H1 (cell line): ENCODE data around the gene ETV5. TPM values are rescaled to one million over a fixed set of nuclear protein-coding genes. Genes with fewer than 3 reads are reported as not detected.

ENCODE experiments used
- CTCF ChIA-PET: fragments of 300-600 bp; sonication (Branson Sonifier 250); formaldehyde crosslinking; loops from one replicate; lab custom pipeline; 2021; ENCODE audit not compliant: partially characterized antibody; lab: Charles Lee
- POLR2A ChIA-PET: fragments of 300-600 bp; sonication (Branson Sonifier 250); formaldehyde crosslinking; loops from one replicate; lab custom pipeline; 2021; ENCODE audit warnings: inconsistent platforms; ENCODE audit not compliant: partially characterized antibody; lab: Charles Lee
- DNase-seq, 2 experiments: peaks; one replicate each; pipeline versions ENCODE4 v3.0.0 to v3.0.0-alpha.2; 2010 to 2022; ENCODE audit warnings: low spot score in 2 of 2, low read depth in 1 of 2, mixed read lengths in 1 of 2
- FAIRE-seq: peaks from 2 replicates; lab custom pipeline; 2011; peaks lifted over from hg19 to GRCh38; lab: Jason Lieb, UNC
- H2AFZ ChIP-seq: 2 replicates; pipeline ENCODE4 v1.8.1; 2012; ENCODE audit warnings: low read length, inconsistent platforms
- H2AK5ac ChIP-seq: 2 replicates; pipeline ENCODE4 v1.6.1; 2013; ENCODE audit warnings: low read depth, low read length
- H2BK120ac ChIP-seq: replicated peaks from 2 replicates; pipeline ENCODE3; 2013; ENCODE audit warnings: low read depth, low read length, inconsistent platforms
- H2BK12ac ChIP-seq: 2 replicates; pipeline ENCODE4 v1.6.1; 2013; ENCODE audit warnings: low read depth, low read length
- H2BK15ac ChIP-seq: 2 replicates; pipeline ENCODE4 v1.6.1; 2013; ENCODE audit warnings: low read length
- H2BK20ac ChIP-seq: 2 replicates; pipeline ENCODE4 v1.6.1; 2013; ENCODE audit warnings: low read length
- H2BK5ac ChIP-seq: 2 replicates; pipeline ENCODE4 v1.6.1; 2013; ENCODE audit warnings: low read depth, low read length
- H3K14ac ChIP-seq: 2 replicates; pipeline ENCODE4 v1.6.1; 2013; ENCODE audit warnings: inconsistent platforms; ENCODE audit not compliant: insufficient read length
- H3K18ac ChIP-seq: 2 replicates; pipeline ENCODE4 v1.6.1; 2013; ENCODE audit warnings: low read length; ENCODE audit errors: extremely low read depth
- H3K23ac ChIP-seq: 2 replicates; pipeline ENCODE4 v1.6.1; 2013; ENCODE audit warnings: inconsistent platforms; ENCODE audit not compliant: insufficient read length
- H3K23me2 ChIP-seq: 2 replicates; pipeline ENCODE4 v1.6.1; 2013; ENCODE audit warnings: low read depth, low read length
- H3K27ac ChIP-seq: 2 replicates; pipeline ENCODE4 v1.6.1; 2011; ENCODE audit warnings: low read depth, low read length, inconsistent platforms
- H3K27me3 ChIP-seq, 4 experiments: replicated peaks in 1 of 4; 1 replicate in 1 of 4; 2 replicates in 3 of 4; pipeline versions ENCODE4 v1.6.1 to v1.8.1; 2011 to 2013; ENCODE audit warnings: low read length in 3 of 4, mild to moderate bottlenecking in 3 of 4, inconsistent platforms in 2 of 4, mixed read lengths in 2 of 4, moderate library complexity in 1 of 4; ENCODE audit not compliant: control insufficient read depth in 3 of 4, insufficient read depth in 3 of 4; ENCODE audit errors: extremely low read depth in 1 of 4
- H3K36me3 ChIP-seq, 4 experiments: 2 replicates each; pipeline versions ENCODE4 v1.6.1 to v1.8.1; 2011 to 2013; ENCODE audit warnings: mild to moderate bottlenecking in 4 of 4, low read length in 3 of 4, moderate library complexity in 2 of 4, control low read depth in 1 of 4, inconsistent platforms in 1 of 4; ENCODE audit not compliant: insufficient read depth in 4 of 4, control insufficient read depth in 2 of 4
- H3K4ac ChIP-seq: replicated peaks from 2 replicates; pipeline ENCODE3; 2013; ENCODE audit warnings: low read length, low read depth, mixed read lengths, inconsistent platforms; ENCODE audit not compliant: insufficient read length
- H3K4me1 ChIP-seq, 4 experiments: replicated peaks in 1 of 4; 1 replicate in 1 of 4; 2 replicates in 3 of 4; pipeline versions ENCODE4 v1.6.1 to v1.8.1; 2011 to 2013; ENCODE audit warnings: low read length in 3 of 4, inconsistent platforms in 2 of 4, mixed read lengths in 1 of 4; ENCODE audit not compliant: insufficient read depth in 4 of 4, control insufficient read depth in 3 of 4
- H3K4me2 ChIP-seq, 2 experiments: 2 replicates each; pipeline versions ENCODE4 v1.6.1 to v1.8.1; 2011 to 2013; ENCODE audit warnings: low read depth in 2 of 2, low read length in 2 of 2, control low read depth in 1 of 2, inconsistent platforms in 1 of 2, mild to moderate bottlenecking in 1 of 2; ENCODE audit not compliant: insufficient read depth in 1 of 2
- H3K4me3 ChIP-seq, 4 experiments: fragments of 200-600, 300-600 bp in 1 of 4; sonication (generic), shearing (Covaris generic), sonication (Bioruptor Twin) in 1 of 4; 2 replicates each; pipeline versions ENCODE4 v1.5.1 to v1.8.1; 2011 to 2016; ENCODE audit warnings: low read length in 4 of 4, low read depth in 3 of 4, control low read depth in 2 of 4, inconsistent platforms in 2 of 4, mild to moderate bottlenecking in 2 of 4, mixed read lengths in 1 of 4, moderate library complexity in 1 of 4; ENCODE audit not compliant: insufficient read depth in 2 of 4; ENCODE audit errors: extremely low read depth in 1 of 4
- H3K56ac ChIP-seq: replicated peaks from 2 replicates; pipeline ENCODE3; 2013; ENCODE audit warnings: low read depth, mild to moderate bottlenecking, mixed read lengths, low read length, inconsistent platforms; ENCODE audit not compliant: insufficient read length
- H3K79me1 ChIP-seq: 2 replicates; pipeline ENCODE4 v1.6.1; 2013; ENCODE audit warnings: low read depth, low read length, control low read depth
- H3K79me2 ChIP-seq, 2 experiments: 2 replicates each; pipeline versions ENCODE4 v1.6.1 to v1.8.1; 2012 to 2013; ENCODE audit warnings: low read length in 2 of 2, mild to moderate bottlenecking in 2 of 2, inconsistent platforms in 1 of 2; ENCODE audit not compliant: insufficient read depth in 2 of 2, control insufficient read depth in 1 of 2
- H3K9ac ChIP-seq, 4 experiments: replicated peaks in 1 of 4; 1 replicate in 1 of 4; 2 replicates in 3 of 4; pipeline versions ENCODE4 v1.6.1 to v1.8.1; 2011 to 2013; ENCODE audit warnings: low read depth in 3 of 4, low read length in 3 of 4, control low read depth in 2 of 4, mild to moderate bottlenecking in 2 of 4, moderate library complexity in 2 of 4, inconsistent platforms in 1 of 4; ENCODE audit errors: extremely low read depth in 1 of 4
- H3K9me3 ChIP-seq, 2 experiments: 2 replicates each; pipeline versions ENCODE4 v1.6.1 to v1.8.1; 2012 to 2013; ENCODE audit warnings: mild to moderate bottlenecking in 2 of 2, moderate library complexity in 2 of 2, control low read depth in 1 of 2, inconsistent platforms in 1 of 2, low read depth in 1 of 2, low read length in 1 of 2, mixed read lengths in 1 of 2; ENCODE audit not compliant: insufficient read depth in 2 of 2
- H4K20me1 ChIP-seq, 2 experiments: replicated peaks in 1 of 2; 2 replicates each; pipeline versions ENCODE3 to v1.8.1; 2011 to 2013; ENCODE audit warnings: inconsistent platforms in 2 of 2, low read length in 2 of 2, mild to moderate bottlenecking in 1 of 2; ENCODE audit not compliant: insufficient read depth in 2 of 2, control insufficient read depth in 1 of 2
- H4K5ac ChIP-seq: 2 replicates; pipeline ENCODE4 v1.6.1; 2013; ENCODE audit warnings: low read length, low read depth, mixed read lengths, inconsistent platforms; ENCODE audit not compliant: insufficient read length
- H4K8ac ChIP-seq: 2 replicates; pipeline ENCODE4 v1.8.0; 2013; ENCODE audit warnings: mild to moderate bottlenecking, moderate library complexity, low read length, inconsistent platforms; ENCODE audit not compliant: insufficient read depth; ENCODE audit errors: extremely low read depth
- H4K91ac ChIP-seq: replicated peaks from 2 replicates; pipeline ENCODE3; 2013; ENCODE audit warnings: low read length, mixed read lengths, inconsistent platforms; ENCODE audit not compliant: insufficient read length
- JUND ChIP-seq: IDR thresholded peaks from 2 replicates; pipeline ENCODE4 v1.6.1; 2011; ENCODE audit warnings: mild to moderate bottlenecking, improper control_type of control experiment, low read length
- RAD21 ChIP-seq, 2 experiments: IDR thresholded peaks in 1 of 2; conservative IDR thresholded peaks in 1 of 2; 2 replicates each; pipeline ENCODE4 v1.6.1; 2011; ENCODE audit warnings: low read depth in 2 of 2, low read length in 2 of 2, improper control_type of control experiment in 1 of 2, inconsistent platforms in 1 of 2, mild to moderate bottlenecking in 1 of 2, moderate library complexity in 1 of 2
- TCF12 ChIP-seq: IDR thresholded peaks from 2 replicates; pipeline ENCODE4 v1.6.1; 2011; ENCODE audit warnings: low read depth, mild to moderate bottlenecking, low read length
- WGBS, 2 experiments: shearing (Covaris generic) in 1 of 2; methylation state at CpG; one replicate each; pipeline versions ENCODE4 v1.1.6 to v1.1.7; 2013 to 2015; ENCODE audit warnings: low lambda C conversion rate in 2 of 2, mixed read lengths in 2 of 2, inconsistent platforms in 1 of 2, low coverage in 1 of 2, missing lambda C conversion rate in 1 of 2; ENCODE audit not compliant: insufficient replicate concordance in 2 of 2, insufficient coverage in 1 of 2, insufficient read length in 1 of 2; ENCODE audit errors: extremely low coverage in 1 of 2, missing lambda C conversion rate in 1 of 2; 5-methylcytosine and 5-hydroxymethylcytosine counted together
- polyA plus RNA-seq, 7 experiments: library from polyadenylated mRNA; depleted of rRNA in 3 of 7; stranded (reverse) in 5 of 7; unstranded in 2 of 7; fragments of >200 nt in 5 of 7; fragments of 200-250 nt in 2 of 7; gene quantifications; 1 replicate in 5 of 7; 2 replicates in 1 of 7; 4 replicates in 1 of 7; pipeline versions ENCODE4 v1.2.1 to v1.2.3, GENCODE V29; 2011 to 2013; ENCODE audit warnings: missing spikeins in 2 of 7, mixed read lengths in 2 of 7
- total RNA-seq: library from RNA; stranded (reverse); fragmentation: NEBNext Ultra II Directional; extraction: Animal tissue kit (Norgen Biotek cat#: 25700); gene quantifications from 2 replicates; pipeline ENCODE4 v1.2.1, GENCODE V29; 2021
- TF ChIP-seq, protein P1 (sequence below): IDR thresholded peaks from 2 replicates; pipeline ENCODE4 v1.6.1; 2012; ENCODE audit warnings: inconsistent platforms
- TF ChIP-seq, protein P2 (sequence below), 3 experiments: IDR thresholded peaks; 1 replicate in 2 of 3; 2 replicates in 1 of 3; pipeline versions ENCODE4 v1.5.1 to v1.6.1; 2011; ENCODE audit warnings: low read length in 3 of 3, mild to moderate bottlenecking in 3 of 3, inconsistent platforms in 2 of 3, low read depth in 1 of 3, moderate library complexity in 1 of 3; ENCODE audit not compliant: insufficient read depth in 1 of 3; ENCODE audit errors: control extremely low read depth in 1 of 3

Gene ETV5
- total and polyA plus RNA-seq, 2 of the 8 experiments (the other 6 are each of a cell fraction or from before 2014, with no cell fraction given): 13.1 to 36.9 TPM

DNA sequence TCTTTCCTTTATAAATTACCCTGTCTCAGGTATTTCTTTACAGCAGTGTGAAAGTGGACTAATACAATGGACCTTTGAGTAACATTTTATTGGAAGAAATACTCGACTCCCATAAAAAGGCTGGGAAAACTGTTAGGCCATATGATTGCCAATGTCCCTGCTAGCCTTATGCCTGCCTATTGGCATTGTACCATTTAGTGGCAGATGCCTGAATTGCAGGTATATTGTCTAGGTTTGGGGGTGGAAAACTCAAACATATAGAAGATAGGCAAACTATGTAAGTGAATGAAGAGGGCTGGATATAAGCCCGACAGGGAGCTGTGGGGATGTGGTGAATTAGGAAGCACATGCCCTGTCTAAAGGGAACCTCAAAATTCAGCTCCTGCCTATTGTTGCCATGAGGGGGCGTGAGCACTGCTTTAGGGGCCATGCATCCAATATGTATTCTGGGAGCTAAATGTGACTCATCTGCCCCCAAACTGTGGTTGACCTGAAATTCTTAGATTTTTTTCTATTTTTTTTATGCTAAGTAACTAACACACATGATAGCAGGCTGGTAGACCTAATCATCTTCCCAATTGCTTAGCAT is 105.9 kb downstream of the ETV5 start:
- POLR2A ChIA-PET: interaction anchor here (0.6 to 0.7 kb wide), 2 partner anchors 91 to 110 kb away, joined by 3 read pairs; no protein-coding TSS in a partner anchor
- peaks cover 0 to 2% (median 0%) of the 10 kb centered on the region in 4 experiments; a peak in 1 of 7 replicates for H3K27me3 ChIP-seq
- H2BK120ac ChIP-seq: no peak overlapping the region
- no peak overlapping the region for H2BK5ac ChIP-seq
- FAIRE-seq (peak; percentile 24), DNase-seq (peak; percentile 10 to 53)
- no peaks in the 10 kb centered on the region for H3K79me1 ChIP-seq
- no peak overlapping the region for H3K23ac ChIP-seq
- no peak overlapping the region for H2AK5ac ChIP-seq
- H4K8ac ChIP-seq: no peak overlapping the region
- no peak overlapping the region for H3K18ac ChIP-seq
- H3K4me1 ChIP-seq: no peaks in the 10 kb centered on the region
- H3K36me3 ChIP-seq: no peaks in the 10 kb centered on the region
- no peak overlapping the region for H3K4me3 ChIP-seq
- no peak overlapping the region for H3K9ac ChIP-seq
- no peak overlapping the region for H3K56ac ChIP-seq
- H3K4ac ChIP-seq: no peak overlapping the region
- no peak overlapping the region for H3K14ac ChIP-seq
- H4K5ac ChIP-seq: no peak overlapping the region
- CTCF ChIA-PET: interaction anchor here (0.5 to 2.1 kb wide), 39 partner anchors 8 to 1094 kb away, joined by 3 to 26 read pairs (median 4); no protein-coding TSS in a partner anchor
- no peak overlapping the region for H2BK15ac ChIP-seq
- H3K79me2 ChIP-seq: no peaks in the 10 kb centered on the region
- H2BK12ac ChIP-seq: no peak overlapping the region
- no peak overlapping the region for H4K91ac ChIP-seq
- H3K23me2 ChIP-seq: no peaks in the 10 kb centered on the region
- H3K9me3 ChIP-seq: no peaks in the 10 kb centered on the region
- TF ChIP-seq, protein P1, sequence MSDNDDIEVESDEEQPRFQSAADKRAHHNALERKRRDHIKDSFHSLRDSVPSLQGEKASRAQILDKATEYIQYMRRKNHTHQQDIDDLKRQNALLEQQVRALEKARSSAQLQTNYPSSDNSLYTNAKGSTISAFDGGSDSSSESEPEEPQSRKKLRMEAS: 0 out of 2 replicates have a peak, but pooled peaks have one; percentile 15
- peak; percentile 70 to 73 for TF ChIP-seq RAD21 (IDR thresholded peaks at IDR 0.05 in 1 of 2, conservative IDR thresholded peaks at IDR 0.05 in 1 of 2; ENCODE audit: low read depth in 2 of 2, low read length in 2 of 2)
- TF ChIP-seq, protein P2, sequence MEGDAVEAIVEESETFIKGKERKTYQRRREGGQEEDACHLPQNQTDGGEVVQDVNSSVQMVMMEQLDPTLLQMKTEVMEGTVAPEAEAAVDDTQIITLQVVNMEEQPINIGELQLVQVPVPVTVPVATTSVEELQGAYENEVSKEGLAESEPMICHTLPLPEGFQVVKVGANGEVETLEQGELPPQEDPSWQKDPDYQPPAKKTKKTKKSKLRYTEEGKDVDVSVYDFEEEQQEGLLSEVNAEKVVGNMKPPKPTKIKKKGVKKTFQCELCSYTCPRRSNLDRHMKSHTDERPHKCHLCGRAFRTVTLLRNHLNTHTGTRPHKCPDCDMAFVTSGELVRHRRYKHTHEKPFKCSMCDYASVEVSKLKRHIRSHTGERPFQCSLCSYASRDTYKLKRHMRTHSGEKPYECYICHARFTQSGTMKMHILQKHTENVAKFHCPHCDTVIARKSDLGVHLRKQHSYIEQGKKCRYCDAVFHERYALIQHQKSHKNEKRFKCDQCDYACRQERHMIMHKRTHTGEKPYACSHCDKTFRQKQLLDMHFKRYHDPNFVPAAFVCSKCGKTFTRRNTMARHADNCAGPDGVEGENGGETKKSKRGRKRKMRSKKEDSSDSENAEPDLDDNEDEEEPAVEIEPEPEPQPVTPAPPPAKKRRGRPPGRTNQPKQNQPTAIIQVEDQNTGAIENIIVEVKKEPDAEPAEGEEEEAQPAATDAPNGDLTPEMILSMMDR (IDR thresholded peaks at IDR 0.05; ENCODE audit: control extremely low read depth in 1 of 3, insufficient read depth in 1 of 3, low read depth in 1 of 3, low read length in 3 of 3): peak; percentile 53 to 71 (median 64)
- peak; percentile 67; the same call in 1 of the 2 replicates for TF ChIP-seq JUND
- TF ChIP-seq TCF12: no peak
- H4K20me1 ChIP-seq: no peaks in the 10 kb centered on the region
- H2BK20ac ChIP-seq: no peak overlapping the region
- no peak overlapping the region for H3K4me2 ChIP-seq
- H2AFZ ChIP-seq: no peak overlapping the region
- no peak overlapping the region for H3K27ac ChIP-seq
- WGBS, 2 experiments: 53% methylated on average over 3 of the region's 3 CpGs; no CpG with 5 or more reads in 1 of the 2 experiments
